HG02840 (cell line): ENCODE results near the gene KCTD19.
"Not testable (repeated sequence)": the region's sequence is repeated elsewhere in the genome, so short reads cannot be mapped to it uniquely, and the experiment has no call there.

ENCODE experiments used
- ATAC-seq: cut with Tn5 transposase; IDR thresholded peaks from one replicate; pipeline ENCODE4 v1.9.1; 2021; ENCODE audit warnings: mild to moderate bottlenecking, moderate library complexity, moderate number of reproducible peaks; ENCODE audit not compliant: unreplicated experiment, low FRiP score

Gene KCTD19

DNA sequence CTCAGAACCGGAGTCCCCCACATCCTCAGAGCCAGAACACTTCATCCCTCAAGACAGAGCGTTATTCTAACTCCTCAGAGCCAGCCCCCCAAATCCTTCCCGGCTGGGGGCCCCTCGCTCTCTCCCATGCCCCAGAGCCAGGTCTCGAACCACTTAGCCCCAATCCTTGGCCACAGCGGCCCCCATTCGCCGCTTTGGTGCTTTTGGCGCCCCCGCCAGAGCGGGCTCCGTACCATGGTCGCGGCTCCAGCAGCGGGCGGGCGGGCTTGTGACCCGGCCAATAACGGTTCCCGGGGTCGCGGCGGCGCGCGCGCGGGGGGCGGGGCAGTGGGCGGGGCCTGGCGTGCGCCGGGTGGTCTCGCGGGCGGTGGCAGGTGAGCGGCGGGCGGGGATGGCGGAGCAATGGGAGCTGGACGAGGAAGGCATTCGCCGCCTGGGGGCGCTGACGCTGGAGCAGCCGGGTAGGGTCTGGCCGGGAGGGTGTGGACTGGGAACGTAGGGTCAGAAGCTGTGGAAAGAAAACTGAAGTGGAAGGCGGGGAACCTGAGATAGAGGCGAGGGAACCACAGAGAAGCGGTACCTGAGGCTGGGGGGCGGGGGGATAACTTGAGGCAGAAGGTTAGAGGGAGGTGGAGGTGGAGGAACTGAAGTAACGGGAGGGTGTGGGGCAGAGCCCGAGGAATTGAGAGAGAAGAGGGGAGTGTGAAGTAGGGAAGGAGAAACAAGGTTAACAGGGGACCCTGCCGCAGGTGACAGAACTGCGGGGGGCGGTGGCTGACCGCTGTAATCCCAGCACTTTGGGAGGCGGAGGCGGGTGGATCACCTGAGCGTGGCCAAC, at the start of gene KCTD19, which contains the start of gene LRRC36:
KCTD19 (minus strand) TSS at position 270 of the 838 bp plus-strand sequence; CDS start at position 236, 34 bp downstream.
LRRC36 (plus strand) TSS at position 344 of the 838 bp plus-strand sequence; CDS start at position 392, 48 bp downstream.
- ATAC-seq = no peak

GRCh38 chr16:67376012-67376411, 49.5 kb upstream of the KCTD19 start:
- not testable (repeated sequence) for ATAC-seq

DNA sequence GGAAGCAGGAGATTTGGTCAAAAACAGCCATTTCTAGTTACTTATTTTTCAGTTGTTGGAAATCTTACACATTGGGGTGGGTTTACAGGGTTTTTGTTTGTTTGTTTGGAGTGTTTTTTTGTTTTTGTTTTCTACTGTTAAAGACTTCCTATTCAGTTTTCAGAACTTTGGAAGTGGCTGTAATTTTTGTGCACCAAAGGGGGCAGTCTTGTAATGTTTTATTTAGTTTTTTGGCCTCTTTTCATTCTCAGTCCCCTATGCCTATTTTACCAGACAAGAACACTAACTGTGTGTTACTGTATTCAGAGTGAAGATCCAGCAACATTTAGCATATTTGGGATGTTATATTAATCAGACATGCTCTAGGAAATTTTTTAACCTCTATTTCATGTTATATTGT, 46.1 kb upstream of the KCTD19 start:
- no peak for ATAC-seq

DNA sequence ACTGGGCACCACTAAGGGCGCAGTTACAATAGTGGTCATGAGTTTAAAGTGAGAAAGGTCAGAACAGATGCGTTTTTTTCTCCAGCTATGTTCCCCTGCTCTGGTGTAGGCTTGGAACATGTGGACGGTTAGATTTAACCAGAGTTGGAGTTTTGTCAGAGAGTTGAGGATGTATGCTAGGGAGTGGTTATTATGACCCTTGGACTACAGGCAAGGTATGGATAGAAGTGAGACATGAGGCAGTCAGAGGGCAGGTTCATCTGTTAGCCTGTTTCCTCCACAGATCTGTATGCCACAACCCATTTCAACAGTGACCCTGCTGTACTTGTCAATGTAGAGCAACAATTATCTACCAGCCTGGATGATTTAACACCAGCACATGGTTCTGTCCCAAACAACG, 44.1 kb upstream of the KCTD19 start:
- no peak for ATAC-seq

- no peak for ATAC-seq
Observed at GRCh38 chr16:67364600-67365235, 38.2 kb upstream of the KCTD19 start.

DNA sequence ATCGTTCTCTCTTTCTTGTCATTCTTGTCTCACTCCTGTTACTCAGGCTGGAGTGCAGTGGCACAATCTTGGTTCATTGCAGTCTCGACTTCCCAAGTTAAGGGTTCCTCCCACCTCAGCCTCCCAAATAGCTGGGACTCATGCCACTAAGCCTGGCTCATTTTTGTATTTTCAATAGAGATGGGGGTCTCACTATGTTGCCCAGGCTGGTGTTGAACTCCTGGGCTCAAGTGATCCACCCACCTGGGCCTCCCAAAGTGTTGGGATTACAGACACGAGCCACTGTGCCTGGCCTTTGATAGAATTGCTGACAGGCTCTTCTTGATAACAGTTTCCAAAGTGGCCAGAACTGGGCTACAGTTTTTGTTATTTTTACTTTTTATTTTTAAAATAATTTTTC, 34.5 kb upstream of the KCTD19 start:
- ATAC-seq = no peak

- not testable (repeated sequence) for ATAC-seq
Observed at GRCh38 chr16:67359540-67360269, 33.2 kb upstream of the KCTD19 start.

GRCh38 chr16:67357561-67357960, 31.0 kb upstream of the KCTD19 start:
- ATAC-seq = no peak

- no peak for ATAC-seq
Observed at GRCh38 chr16:67356396-67356795, 29.9 kb upstream of the KCTD19 start.

GRCh38 chr16:67352463-67352862, 25.9 kb upstream of the KCTD19 start:
- not testable (repeated sequence) for ATAC-seq

DNA sequence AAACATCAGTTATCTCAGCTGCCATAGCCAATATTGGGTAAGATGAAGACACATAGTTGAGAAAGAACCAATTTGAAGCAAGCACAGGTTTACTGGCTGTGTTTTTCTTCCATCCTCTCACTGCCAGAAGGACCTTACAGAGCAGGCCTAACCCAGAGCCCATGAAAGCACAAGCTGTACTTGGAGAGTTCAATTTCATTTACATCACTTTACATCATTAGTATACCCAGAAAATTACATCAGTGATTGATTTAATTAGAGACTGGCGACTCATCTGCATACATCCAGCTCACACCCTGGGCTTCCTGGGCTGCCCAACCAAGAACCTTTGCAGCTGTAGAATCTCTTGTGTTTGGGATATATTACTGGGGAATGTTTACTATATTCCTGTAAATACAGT, 23.8 kb upstream of the KCTD19 start:
- ATAC-seq = no peak

DNA sequence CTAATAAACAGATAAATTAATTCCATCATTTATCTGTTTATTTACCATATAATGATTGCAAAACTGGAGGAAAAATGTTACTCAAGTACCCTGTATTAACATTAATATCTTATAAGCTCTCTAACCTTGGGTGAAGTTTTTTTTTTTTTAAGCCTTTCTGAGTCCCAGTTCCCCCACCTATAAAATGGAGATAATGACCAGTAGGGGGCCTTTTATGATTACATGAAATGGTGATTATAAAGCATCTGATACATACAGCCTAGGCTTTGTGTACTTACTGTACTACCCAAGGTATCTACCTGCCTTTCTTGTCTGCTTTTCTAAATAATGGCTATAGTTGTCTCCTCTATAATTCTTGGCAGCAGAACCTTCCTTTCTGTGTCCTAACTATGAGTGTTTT, 22.6 kb upstream of the KCTD19 start:
- no peak for ATAC-seq

DNA sequence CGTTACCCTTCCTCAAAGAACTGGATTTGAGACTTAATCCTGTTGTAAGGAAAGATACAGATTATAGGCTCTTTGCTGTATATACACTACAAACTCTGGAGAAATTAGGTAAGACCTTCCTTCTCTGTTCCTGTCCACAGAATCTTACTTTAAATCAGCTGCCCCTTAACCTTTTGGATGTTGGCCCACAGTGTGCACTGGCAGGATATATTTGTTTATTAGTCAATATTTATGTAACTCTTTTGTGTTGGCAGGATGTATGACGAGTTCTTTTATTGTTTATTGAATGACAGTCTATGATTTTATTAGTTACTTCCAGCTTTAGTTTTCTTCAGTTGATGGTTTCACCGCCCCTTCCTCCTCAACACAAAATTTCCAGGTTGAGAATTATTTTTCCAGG, 19.8 kb upstream of the KCTD19 start:
- no peak for ATAC-seq

DNA sequence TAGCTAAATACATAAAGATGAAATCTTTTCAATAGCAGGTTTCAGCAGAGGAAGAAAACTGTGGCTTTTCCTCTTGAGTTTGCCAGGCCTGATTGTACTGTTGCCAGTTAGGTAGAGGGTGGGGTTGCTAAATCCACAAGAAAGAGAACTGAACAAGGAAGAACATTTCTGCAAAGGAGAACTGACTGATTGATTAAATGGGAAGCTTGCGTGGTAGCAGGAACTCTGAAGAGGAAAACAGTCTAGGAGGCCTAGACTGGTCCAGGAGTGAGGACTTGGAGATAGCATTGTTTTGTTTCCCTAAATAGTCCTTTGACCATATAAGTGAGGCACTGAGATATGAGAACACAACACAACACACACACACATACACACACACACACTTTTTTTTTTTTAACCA, 18.9 kb upstream of the KCTD19 start:
- no peak for ATAC-seq

DNA sequence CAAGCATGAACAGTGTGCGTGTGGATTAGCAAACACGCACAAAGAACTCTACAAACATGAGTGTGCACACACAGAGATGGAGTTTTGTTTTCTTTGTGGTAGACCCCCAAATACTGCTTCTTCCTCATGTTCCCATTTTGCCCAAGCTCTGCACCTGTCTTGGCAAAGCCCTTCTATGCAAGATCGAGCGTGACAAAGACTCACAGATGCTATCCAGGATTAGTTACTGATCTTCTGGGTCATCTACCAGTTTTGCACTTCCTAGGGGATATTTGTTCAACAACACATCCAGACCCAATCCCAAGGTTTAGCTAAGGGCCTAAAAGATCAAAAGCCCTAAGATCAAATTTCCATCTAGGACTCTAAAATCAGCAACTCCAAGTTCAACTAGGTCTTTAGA, 16.1 kb upstream of the KCTD19 start:
- no peak for ATAC-seq

DNA sequence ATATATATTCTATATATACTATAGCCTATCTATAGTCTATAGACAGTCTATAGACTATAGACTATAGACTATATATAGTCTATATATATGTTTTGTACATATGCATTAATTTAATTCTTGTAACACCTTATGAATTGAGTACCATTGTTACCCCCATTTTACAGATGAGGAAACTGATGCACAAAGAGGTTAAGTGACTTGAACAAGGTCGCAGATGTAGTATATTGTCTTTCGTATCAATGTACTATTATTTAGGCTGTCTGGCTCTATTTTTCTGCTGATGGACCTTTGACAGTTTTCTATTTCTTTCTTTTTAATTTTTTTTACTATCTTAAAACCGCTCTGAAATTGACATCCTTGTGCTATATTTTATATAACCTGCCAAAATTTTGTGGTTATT, 14.7 kb upstream of the KCTD19 start:
- ATAC-seq = no peak

- no peak for ATAC-seq
Observed at GRCh38 chr16:67339453-67339852, 12.9 kb upstream of the KCTD19 start.

- no peak for ATAC-seq
Observed at GRCh38 chr16:67336648-67337047, 10.1 kb upstream of the KCTD19 start.

DNA sequence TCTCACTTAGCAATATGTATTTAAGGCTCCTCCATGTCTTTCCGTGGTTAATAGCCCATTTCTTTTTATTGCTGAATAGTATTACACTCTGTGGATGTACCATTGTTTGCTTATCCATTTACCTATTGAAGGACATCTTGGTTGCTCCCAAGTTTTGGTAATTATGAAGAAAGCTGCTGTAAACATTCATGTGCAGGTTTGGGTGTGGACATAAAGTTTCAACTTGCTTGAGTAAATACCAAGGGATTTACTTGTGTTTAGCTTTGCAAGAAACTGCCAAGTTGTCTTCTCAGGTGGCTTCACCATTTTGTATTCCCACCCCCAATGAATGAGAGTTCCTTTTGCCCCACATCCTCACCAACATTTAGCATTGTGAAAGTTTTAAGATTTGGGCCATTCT, 9.6 kb upstream of the KCTD19 start:
- ATAC-seq = no peak

DNA sequence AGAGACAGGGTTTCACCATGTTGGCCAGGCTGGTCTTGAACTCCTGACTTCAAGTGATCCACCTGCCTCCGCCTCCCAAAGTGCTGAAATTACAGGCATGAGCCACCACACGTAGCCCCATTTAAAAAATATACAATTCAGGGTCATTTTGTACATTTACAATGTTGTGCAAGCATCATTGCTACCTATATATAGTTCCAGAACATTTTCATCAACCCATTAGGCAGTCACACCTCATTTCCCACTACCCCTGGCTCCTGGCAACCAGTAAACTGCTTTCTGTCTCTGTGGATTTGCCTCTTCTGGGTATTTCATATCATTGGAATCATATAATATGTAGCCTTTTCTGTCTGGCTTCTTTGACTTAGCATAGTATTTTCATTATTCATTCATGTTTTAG, 6.8 kb upstream of the KCTD19 start:
- no peak for ATAC-seq

DNA sequence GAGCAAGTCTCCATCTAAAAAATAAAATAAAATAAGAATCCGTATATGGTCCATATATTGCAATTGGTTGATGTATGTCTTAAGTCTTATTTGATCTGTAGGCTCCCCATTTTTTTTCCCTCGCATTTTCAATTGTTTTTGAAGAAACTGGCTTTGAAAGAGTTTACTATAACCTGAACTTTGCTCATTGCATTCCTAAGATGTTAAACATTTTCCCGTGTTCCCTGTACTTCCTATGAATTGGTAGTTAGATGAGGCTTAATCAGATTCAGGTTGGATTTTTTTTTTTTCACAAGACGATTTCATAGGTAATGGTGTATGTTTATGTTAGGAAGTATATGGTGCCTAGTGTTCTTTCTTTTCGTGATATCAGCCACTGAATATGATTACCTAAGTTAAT, 3.4 kb upstream of the KCTD19 start:
- no peak for ATAC-seq
